Keratinocyte (primary cell): ENCODE results near the gene SEC24D.

ENCODE experiments used
- EZH2 ChIP-seq: IDR thresholded peaks from one replicate; pipeline ENCODE4 v1.6.1; 2012; ENCODE audit warnings: inconsistent platforms, mild to moderate bottlenecking, low read length, moderate library complexity
- TF ChIP-seq, protein P1 (sequence below), 3 experiments: IDR thresholded peaks in 1 of 3; conservative IDR thresholded peaks in 1 of 3; optimal IDR thresholded peaks in 1 of 3; 2 replicates in 2 of 3; 3 replicates in 1 of 3; pipeline versions ENCODE3 to v1.5.1; 2011; ENCODE audit warnings: low read length in 3 of 3, mild to moderate bottlenecking in 3 of 3, moderate library complexity in 2 of 3, control low read depth in 1 of 3, inconsistent platforms in 1 of 3; ENCODE audit not compliant: insufficient read depth in 2 of 3; ENCODE audit errors: extremely low read depth in 1 of 3

GRCh38 chr4:118732591-118733330 is 103.2 kb downstream of the SEC24D start:
- TF ChIP-seq, protein P1, sequence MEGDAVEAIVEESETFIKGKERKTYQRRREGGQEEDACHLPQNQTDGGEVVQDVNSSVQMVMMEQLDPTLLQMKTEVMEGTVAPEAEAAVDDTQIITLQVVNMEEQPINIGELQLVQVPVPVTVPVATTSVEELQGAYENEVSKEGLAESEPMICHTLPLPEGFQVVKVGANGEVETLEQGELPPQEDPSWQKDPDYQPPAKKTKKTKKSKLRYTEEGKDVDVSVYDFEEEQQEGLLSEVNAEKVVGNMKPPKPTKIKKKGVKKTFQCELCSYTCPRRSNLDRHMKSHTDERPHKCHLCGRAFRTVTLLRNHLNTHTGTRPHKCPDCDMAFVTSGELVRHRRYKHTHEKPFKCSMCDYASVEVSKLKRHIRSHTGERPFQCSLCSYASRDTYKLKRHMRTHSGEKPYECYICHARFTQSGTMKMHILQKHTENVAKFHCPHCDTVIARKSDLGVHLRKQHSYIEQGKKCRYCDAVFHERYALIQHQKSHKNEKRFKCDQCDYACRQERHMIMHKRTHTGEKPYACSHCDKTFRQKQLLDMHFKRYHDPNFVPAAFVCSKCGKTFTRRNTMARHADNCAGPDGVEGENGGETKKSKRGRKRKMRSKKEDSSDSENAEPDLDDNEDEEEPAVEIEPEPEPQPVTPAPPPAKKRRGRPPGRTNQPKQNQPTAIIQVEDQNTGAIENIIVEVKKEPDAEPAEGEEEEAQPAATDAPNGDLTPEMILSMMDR (optimal IDR thresholded peaks at IDR 0.05 in 1 of 3, IDR thresholded peaks at IDR 0.05 in 1 of 3, conservative IDR thresholded peaks at IDR 0.05 in 1 of 3; ENCODE audit: extremely low read depth in 1 of 3, insufficient read depth in 2 of 3, low read length in 3 of 3) = no peak
- no peak for TF ChIP-seq EZH2
